Heart left ventricle (tissue), 13 donors: Measurements from ENCODE around the gene RYR3.

Experiments
- POLR2A ChIP-seq, 2 donors: fragments of 450-650 bp; IDR thresholded peaks; one replicate each; pipeline ENCODE4 v1.6.1; 2017; ENCODE audit warnings: antibody characterized with exemption in 2 of 2, mild to moderate bottlenecking in 2 of 2, moderate library complexity in 2 of 2
- TF ChIP-seq, protein P1 (sequence below), 12 donors: fragments of 200-600 bp; sonication (generic) in 4 of 12; IDR thresholded peaks; one replicate each; pipeline versions ENCODE4 v1.5.0 to v1.8.0; 2018 to 2022; ENCODE audit warnings: antibody characterized with exemption in 12 of 12, mild to moderate bottlenecking in 5 of 12
- donor health status: ischemic (EF 13 %, LVEDD 7.1; RV severe dilation, severe dysfunction).
- donor health status: DM: no; HTN: yes; CAD: no.
- donor health status: DM: no; HTN: no; CAD: no.
- donor health status: ischemic (EF 25% LVEDD 6.9; RV normal size, moderate dysfunction).
- donor health status: ischemic (EF 25% LVEDD 5.7; RV mildly dilated, moderate dysfunction).
- donor health status: ischemic (EF 35%, LVEDD 5.7; RV mildly dilated, moderate dysfunction).
- donor health status: nonischemic (EF 11% LVEDD 7.7; RV severe dilation, severe dysfunction).
- donor health status: DM: yes; HTN: yes; CAD: no.
- donor health status: PGD.
- donor health status: ischemic (EF 29% LVEDD 5.4; RV normal size, mild dysfunction).
- donor health status: nonischemic (EF 23%, LVEDD 6.1; RV moderate dilation, normal function).

GRCh38 chr15:33402600-33402999, 91.8 kb downstream of the RYR3 start:
- TF ChIP-seq, protein P1, sequence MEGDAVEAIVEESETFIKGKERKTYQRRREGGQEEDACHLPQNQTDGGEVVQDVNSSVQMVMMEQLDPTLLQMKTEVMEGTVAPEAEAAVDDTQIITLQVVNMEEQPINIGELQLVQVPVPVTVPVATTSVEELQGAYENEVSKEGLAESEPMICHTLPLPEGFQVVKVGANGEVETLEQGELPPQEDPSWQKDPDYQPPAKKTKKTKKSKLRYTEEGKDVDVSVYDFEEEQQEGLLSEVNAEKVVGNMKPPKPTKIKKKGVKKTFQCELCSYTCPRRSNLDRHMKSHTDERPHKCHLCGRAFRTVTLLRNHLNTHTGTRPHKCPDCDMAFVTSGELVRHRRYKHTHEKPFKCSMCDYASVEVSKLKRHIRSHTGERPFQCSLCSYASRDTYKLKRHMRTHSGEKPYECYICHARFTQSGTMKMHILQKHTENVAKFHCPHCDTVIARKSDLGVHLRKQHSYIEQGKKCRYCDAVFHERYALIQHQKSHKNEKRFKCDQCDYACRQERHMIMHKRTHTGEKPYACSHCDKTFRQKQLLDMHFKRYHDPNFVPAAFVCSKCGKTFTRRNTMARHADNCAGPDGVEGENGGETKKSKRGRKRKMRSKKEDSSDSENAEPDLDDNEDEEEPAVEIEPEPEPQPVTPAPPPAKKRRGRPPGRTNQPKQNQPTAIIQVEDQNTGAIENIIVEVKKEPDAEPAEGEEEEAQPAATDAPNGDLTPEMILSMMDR (IDR thresholded peaks at IDR 0.05), result no peak
- TF ChIP-seq POLR2A (IDR thresholded peaks at IDR 0.05), result no peak
